Natural killer cell treated with Interleukin-12 subunit alpha and Interleukin-12 subunit beta and Interleukin-15 and Interleukin-18, amount 100 ng/mL, for 72 hours (primary cell): Measurements from ENCODE around the gene SCG2. TPM values are rescaled to one million over a fixed set of nuclear protein-coding genes. Genes with fewer than 3 reads are reported as not detected.

Experiments used
- total RNA-seq, 2 donors: library from RNA; stranded (reverse); gene quantifications; one replicate each; pipeline ENCODE4 v1.2.3, GENCODE V29; 2022

Gene SCG2
- total RNA-seq, 2 donors from 2014 or later = 0.21 TPM; not detected in 1

Other genes starting within 250 kb of the SCG2 start
- 1 to 10 TPM; 5.6 to 7.2 TPM for gene AP1S3, start 235.2 kb upstream of the SCG2 start, total RNA-seq